Measurements from ENCODE around the gene FAM25A. TPM values are rescaled to one million over a fixed set of nuclear protein-coding genes. Genes with fewer than 3 reads are reported as not detected.
"Not testable (repeated sequence)": the region's sequence is repeated elsewhere in the genome, so short reads cannot be mapped to it uniquely, and the experiment has no call there.

FAM25A gene
- total RNA-seq, 4 donors from 2014 or later: 178 to 699 (median 512) TPM

- Histone ChIP-seq H3K27me3 (no peaks in the 10 kb centered on the region), H3K4me1 (peaks cover 14% of the 10 kb centered on the region), H3K36me3 (no peaks in the 10 kb centered on the region), H3K4me3 (no peak overlapping the region), H3K9me3 (no peaks in the 10 kb centered on the region), H3K27ac (peak overlapping the region; percentile 27)
- WGBS: 39% methylated on average over 2 of the region's 2 CpGs
- DNase-seq (ENCODE audit: low spot score in 2 of 2): no peak
- TF ChIP-seq POLR2A (IDR thresholded peaks at IDR 0.05): no peak
- TF ChIP-seq CTCF (IDR thresholded peaks at IDR 0.05): no peak
- TF ChIP-seq POLR2AphosphoS5 (IDR thresholded peaks at IDR 0.05): no peak
- no peak for TF ChIP-seq EP300 (IDR thresholded peaks at IDR 0.05)
Observed at GRCh38 chr10:87038786-87039185, 18.7 kb downstream of the FAM25A start.

GRCh38 chr10:87043579-87043978 is 23.5 kb downstream of the FAM25A start:
- not testable (repeated sequence) for H3K27ac ChIP-seq; H3K4me1 ChIP-seq; H3K27me3 ChIP-seq; H3K4me3 ChIP-seq; H3K9me3 ChIP-seq; DNase-seq (ENCODE audit: low spot score in 2 of 2)
- H3K36me3 ChIP-seq: peaks cover 26% of the 10 kb centered on the region
- WGBS: 96% methylated on average over 7 of the region's 7 CpGs

GRCh38 chr10:87045434-87045938 is 25.4 kb downstream of the FAM25A start:
- TF ChIP-seq CTCF (IDR thresholded peaks at IDR 0.05) (no peak), POLR2A (IDR thresholded peaks at IDR 0.05) (no peak), EP300 (IDR thresholded peaks at IDR 0.05) (no peak), POLR2AphosphoS5 (IDR thresholded peaks at IDR 0.05) (no peak)
- peaks cover 45% of the 10 kb centered on the region for H3K36me3 ChIP-seq
- no peak overlapping the region for H3K4me3 ChIP-seq

GRCh38 chr10:87053111-87053510 is 33.0 kb downstream of the FAM25A start:
- TF ChIP-seq CTCF (IDR thresholded peaks at IDR 0.05) (no peak), POLR2AphosphoS5 (IDR thresholded peaks at IDR 0.05) (peak in 1 of 3 donors; percentile 17), EP300 (IDR thresholded peaks at IDR 0.05) (no peak)
- no peak for DNase-seq (ENCODE audit: low spot score in 2 of 2)
- H3K4me1 ChIP-seq: peaks cover 12% of the 10 kb centered on the region
- no peak overlapping the region for H3K4me3 ChIP-seq
- no peaks in the 10 kb centered on the region for H3K9me3 ChIP-seq
- H3K27ac ChIP-seq: no peak overlapping the region
- H3K27me3 ChIP-seq: no peaks in the 10 kb centered on the region
- peaks cover 86% of the 10 kb centered on the region for H3K36me3 ChIP-seq
- 34% methylated on average over 3 of the region's 3 CpGs for WGBS

More at GRCh38 chr10:87045434-87045938, 25.4 kb downstream of the FAM25A start:
- Histone ChIP-seq H3K27me3 (no peaks in the 10 kb centered on the region), H3K9me3 (no peaks in the 10 kb centered on the region), H3K4me1 (no peaks in the 10 kb centered on the region), H3K27ac (no peak overlapping the region)
- WGBS: 76% methylated on average over 6 of the region's 6 CpGs
- DNase-seq (ENCODE audit: low spot score in 2 of 2): no peak

GRCh38 chr10:87053577-87054181 is 33.6 kb downstream of the FAM25A start:
- H3K9me3 ChIP-seq: no peaks in the 10 kb centered on the region
- 92% methylated on average over 7 of the region's 7 CpGs for WGBS
- no peak for DNase-seq (ENCODE audit: low spot score in 2 of 2)
- TF ChIP-seq POLR2A (IDR thresholded peaks at IDR 0.05) (no peak), CTCF (IDR thresholded peaks at IDR 0.05) (no peak), POLR2AphosphoS5 (IDR thresholded peaks at IDR 0.05) (no peak), EP300 (IDR thresholded peaks at IDR 0.05) (no peak)
- no peak overlapping the region for H3K4me3 ChIP-seq
- peaks cover 12% of the 10 kb centered on the region for H3K4me1 ChIP-seq
- no peaks in the 10 kb centered on the region for H3K27me3 ChIP-seq
- no peak overlapping the region for H3K27ac ChIP-seq
- H3K36me3 ChIP-seq: peaks cover 86% of the 10 kb centered on the region

Data from suprapubic skin (tissue), 4 donors.